Measurements from ENCODE around the gene CSDE1. TPM values are rescaled to one million over a fixed set of nuclear protein-coding genes. Genes with fewer than 3 reads are reported as not detected.

CSDE1 gene
- total RNA-seq, 1 donor from 2014 or later = 532 TPM

DNA sequence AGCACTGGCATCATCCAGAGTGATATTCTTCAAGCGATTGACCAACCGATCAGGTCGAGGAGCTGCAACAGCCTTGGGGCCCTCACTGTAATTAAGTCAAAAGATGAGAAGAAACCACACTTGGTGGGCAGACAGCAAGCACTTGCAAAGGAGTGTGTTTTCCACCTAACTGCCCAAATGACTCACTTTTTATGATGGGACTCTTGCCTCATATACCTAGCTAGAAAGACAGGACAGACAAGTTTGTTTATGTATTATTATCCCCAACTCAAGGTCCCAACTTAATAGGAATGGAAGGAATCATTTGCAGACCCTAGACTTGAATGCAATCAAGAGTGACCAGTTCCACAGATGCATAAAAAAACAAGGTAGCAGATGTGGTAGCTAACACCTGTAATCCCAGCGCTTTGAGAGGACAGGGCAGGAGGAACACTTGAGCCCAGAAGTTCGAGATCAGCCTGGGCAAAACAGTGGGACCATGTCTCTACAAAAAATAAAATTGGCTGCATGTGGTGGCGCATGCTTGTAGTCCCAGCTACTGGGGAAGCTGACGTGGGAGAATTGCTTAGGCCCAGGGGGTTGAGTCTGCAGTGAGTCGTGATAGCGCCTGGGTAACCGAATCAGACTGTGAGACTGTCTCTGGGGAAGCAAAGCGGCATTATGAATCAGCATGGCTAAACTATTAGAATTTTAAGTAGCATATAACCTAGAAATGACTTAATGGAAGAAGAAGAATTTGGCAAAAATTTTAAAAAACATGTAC, 38.9 kb downstream of the CSDE1 start:
- H3K4me1 Mint-ChIP-seq (ENCODE audit: unreplicated experiment) = peaks cover 14% of the 10 kb centered on the region
- no peaks in the 10 kb centered on the region for H3K9me3 Mint-ChIP-seq
- DNase-seq (ENCODE audit: extremely low spot score, unreplicated experiment) = no peak
- no peak for TF ChIP-seq CTCF (conservative IDR thresholded peaks at IDR 0.05)
- peak overlapping the region; percentile 90 for H3K27ac Mint-ChIP-seq
- no peak overlapping the region for H3K4me3 Mint-ChIP-seq
- H3K36me3 Mint-ChIP-seq = peaks cover 43% of the 10 kb centered on the region
- no peaks in the 10 kb centered on the region for H3K27me3 Mint-ChIP-seq

DNA sequence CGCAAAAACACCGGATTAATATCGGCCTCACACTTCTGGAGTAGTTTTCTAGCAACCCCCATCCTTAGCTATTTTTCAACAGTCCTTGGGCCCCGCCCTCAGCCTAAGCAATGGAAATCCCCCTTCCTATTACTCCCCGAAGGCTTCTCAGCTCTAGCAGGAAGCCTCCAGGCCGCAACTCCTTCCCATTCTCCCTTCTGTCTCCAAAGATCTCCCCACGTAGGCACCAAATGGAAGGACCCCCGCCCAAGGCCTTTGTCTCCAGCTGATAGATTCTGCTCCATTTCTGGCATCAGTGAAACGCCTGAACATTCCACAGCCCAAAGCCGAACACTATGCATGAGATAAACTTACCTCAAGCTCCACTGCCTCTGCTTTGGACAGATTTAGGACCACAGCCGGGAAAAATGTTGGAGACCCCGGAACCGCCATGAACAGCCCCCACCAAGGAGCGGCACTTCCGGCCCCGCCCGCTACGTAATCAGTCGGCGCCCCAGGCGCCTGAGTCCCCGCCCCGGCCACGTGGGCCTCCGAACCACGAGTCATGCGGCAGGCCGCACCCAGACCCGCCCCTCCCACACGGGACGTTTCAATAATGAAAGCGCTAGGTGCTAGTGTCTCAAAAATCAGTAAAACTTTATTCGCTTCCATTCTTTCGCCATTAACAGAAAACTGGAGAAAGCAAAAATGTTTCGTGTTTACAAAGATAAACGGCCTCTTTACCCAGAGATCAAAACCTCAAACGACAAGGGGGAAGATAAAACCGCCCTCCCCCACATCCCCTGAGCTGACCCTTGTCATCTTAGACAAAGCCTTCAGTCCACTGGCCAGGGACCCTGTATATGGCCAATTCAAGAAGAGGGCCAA, 41.2 kb downstream of the CSDE1 start, which contains the start of gene NRAS:
Gene NRAS (minus strand): TSS at position 468 of the 867 bp plus-strand sequence. CDS start 611 bp downstream, outside the sequence.
- Mint-ChIP-seq H3K9me3 (no peaks in the 10 kb centered on the region), H3K27me3 (no peaks in the 10 kb centered on the region), H3K4me3 (peak within 1 kb of the TSS; percentile 96), H3K27ac (peak within 1 kb of the TSS; percentile 99), H3K4me1 (ENCODE audit: unreplicated experiment) (peaks cover 14% of the 10 kb centered on the region), H3K36me3 (peaks cover 43% of the 10 kb centered on the region)
- TF ChIP-seq CTCF (conservative IDR thresholded peaks at IDR 0.05) = no peak
- DNase-seq (ENCODE audit: extremely low spot score, unreplicated experiment) = peak; percentile 94

- peak overlapping the region; percentile 99 for H3K27ac Mint-ChIP-seq
- H3K4me1 Mint-ChIP-seq (ENCODE audit: unreplicated experiment) = peaks cover 14% of the 10 kb centered on the region
- peaks cover 38% of the 10 kb centered on the region for H3K36me3 Mint-ChIP-seq
These were observed 41.9 kb downstream of the CSDE1 start for GRCh38 chr1:114715952-114716303.

GRCh38 chr1:114712977-114713376, 44.8 kb downstream of the CSDE1 start:
- DNase-seq (ENCODE audit: extremely low spot score, unreplicated experiment) = no peak
- Mint-ChIP-seq H3K27me3 (no peaks in the 10 kb centered on the region), H3K36me3 (peaks cover 25% of the 10 kb centered on the region), H3K27ac (no peak overlapping the region), H3K4me1 (ENCODE audit: unreplicated experiment) (peaks cover 14% of the 10 kb centered on the region), H3K9me3 (no peaks in the 10 kb centered on the region), H3K4me3 (no peak overlapping the region)
- TF ChIP-seq CTCF (conservative IDR thresholded peaks at IDR 0.05) = no peak

More at GRCh38 chr1:114715952-114716303, 41.9 kb downstream of the CSDE1 start:
- TF ChIP-seq CTCF (conservative IDR thresholded peaks at IDR 0.05) = no peak
- no peaks in the 10 kb centered on the region for H3K27me3 Mint-ChIP-seq
- no peak for DNase-seq (ENCODE audit: extremely low spot score, unreplicated experiment)
- H3K9me3 Mint-ChIP-seq = no peaks in the 10 kb centered on the region
- H3K4me3 Mint-ChIP-seq = peak overlapping the region; percentile 96

- H3K9me3 Mint-ChIP-seq = no peaks in the 10 kb centered on the region
- no peak overlapping the region for H3K4me3 Mint-ChIP-seq
- H3K27ac Mint-ChIP-seq = no peak overlapping the region
- DNase-seq (ENCODE audit: extremely low spot score, unreplicated experiment) = no peak
- H3K27me3 Mint-ChIP-seq = no peaks in the 10 kb centered on the region
- no peaks in the 10 kb centered on the region for H3K4me1 Mint-ChIP-seq (ENCODE audit: unreplicated experiment)
- TF ChIP-seq CTCF (conservative IDR thresholded peaks at IDR 0.05) = no peak
- H3K36me3 Mint-ChIP-seq = peaks cover 33% of the 10 kb centered on the region
These were observed 47.4 kb downstream of the CSDE1 start for GRCh38 chr1:114710360-114710759.
